Mucosa of descending colon (tissue), 3 donors: ENCODE measurements around the gene SNED1. TPM values are rescaled to one million over a fixed set of nuclear protein-coding genes. Genes with fewer than 3 reads are reported as not detected.
A peak's percentile ranks its signal among the peaks of the same experiment; 100 is the strongest.

ENCODE experiments used
- ATAC-seq: fragments of 200-7000 bp; cut with Tn5 transposase; one replicate; pipeline ENCODE4 v1.9.1; 2020; ENCODE audit warnings: mild to moderate bottlenecking, moderate library complexity
- DNase-seq, 3 donors: peaks; one replicate each; pipeline ENCODE4 v3.0.0-alpha.2; 2020
- H3K36me3 ChIP-seq: fragments of 200-600 bp; one replicate; pipeline ENCODE4 v1.8.0; 2021; ENCODE audit warnings: low read depth, mild to moderate bottlenecking
- H3K4me1 ChIP-seq: fragments of 200-600 bp; one replicate; pipeline ENCODE4 v1.8.0; 2021; ENCODE audit warnings: low read depth, mild to moderate bottlenecking
- H3K4me3 ChIP-seq: fragments of 200-600 bp; one replicate; pipeline ENCODE4 v1.8.0; 2021; ENCODE audit warnings: mild to moderate bottlenecking
- H3K9me3 ChIP-seq: fragments of 200-600 bp; one replicate; pipeline ENCODE4 v1.8.0; 2021; ENCODE audit warnings: mild to moderate bottlenecking
- CTCF ChIP-seq: fragments of 200-600 bp; IDR thresholded peaks from one replicate; pipeline ENCODE4 v1.8.0; 2022; ENCODE audit warnings: antibody characterized with exemption, mild to moderate bottlenecking
- intact Hi-C, 2 donors: fragments of 100-400 bp; cut with DNase I in 1 of 2; cut with micrococcal nuclease in 1 of 2; formaldehyde crosslinking; loops; one replicate each; pipeline versions ENCODE4 v1.11.0 to v1.11.1; 2022; cut with DNase I, micrococcal nuclease
- total RNA-seq, 3 donors: library from RNA; stranded (reverse); fragmentation: NEBNext Ultra II Directional in 2 of 3; extraction: Animal tissue kit (Norgen Biotek cat#: 25700) in 2 of 3; gene quantifications; one replicate each; pipeline versions ENCODE4 v1.2.1 to v1.2.4, GENCODE V29; 2021 to 2023
- donor health status: DM: no; HTN: no; CAD: no; lungs with moderate emphysema.
- donor health status: DM: no; HTN: no; CAD: no.
- donor health status: DM: no; HTN: yes; CAD: no.

The SNED1 gene
- total RNA-seq, 3 donors from 2014 or later, result 7.0 to 16.3 (median 14.1) TPM

- Histone ChIP-seq H3K4me3 (no peak overlapping the region), H3K9me3 (no peaks in the 10 kb centered on the region), H3K4me1 (no peaks in the 10 kb centered on the region), H3K36me3 (no peaks in the 10 kb centered on the region)
- no peak for TF ChIP-seq CTCF
- no peak for DNase-seq
- ATAC-seq, result no peak
- intact Hi-C loops, result no loop called here
These were observed 95.8 kb downstream of the SNED1 start for GRCh38 chr2:241094172-241094571.

GRCh38 chr2:241094924-241095420, 96.6 kb downstream of the SNED1 start:
- H3K9me3 ChIP-seq, result no peaks in the 10 kb centered on the region
- DNase-seq (no peak), ATAC-seq (no peak)
- TF ChIP-seq CTCF, result no peak
- H3K4me3 ChIP-seq, result no peak overlapping the region
- no peaks in the 10 kb centered on the region for H3K36me3 ChIP-seq
- H3K4me1 ChIP-seq, result no peaks in the 10 kb centered on the region
- intact Hi-C loops, result no loop called here

- intact Hi-C loops, result no loop called here
- peak; percentile 55 for ATAC-seq
- H3K4me3 ChIP-seq, result no peak overlapping the region
- TF ChIP-seq CTCF, result no peak
- DNase-seq, result no peak
- H3K9me3 ChIP-seq, result no peaks in the 10 kb centered on the region
- no peaks in the 10 kb centered on the region for H3K36me3 ChIP-seq
- H3K4me1 ChIP-seq, result peaks cover 6% of the 10 kb centered on the region
These were observed 97.3 kb downstream of the SNED1 start for GRCh38 chr2:241095594-241096290.

GRCh38 chr2:241096979-241097378, 98.6 kb downstream of the SNED1 start:
- DNase-seq (no peak), ATAC-seq (no peak)
- no peaks in the 10 kb centered on the region for H3K36me3 ChIP-seq
- TF ChIP-seq CTCF, result no peak
- intact Hi-C loops, result no loop called here
- H3K9me3 ChIP-seq, result no peaks in the 10 kb centered on the region
- H3K4me3 ChIP-seq, result no peak overlapping the region
- H3K4me1 ChIP-seq, result peaks cover 13% of the 10 kb centered on the region

GRCh38 chr2:241099246-241099645, 100.8 kb downstream of the SNED1 start:
- no peaks in the 10 kb centered on the region for H3K36me3 ChIP-seq

More at GRCh38 chr2:241099246-241099645, 100.8 kb downstream of the SNED1 start:
- TF ChIP-seq CTCF, result no peak
- H3K9me3 ChIP-seq, result no peaks in the 10 kb centered on the region
- no peak overlapping the region for H3K4me3 ChIP-seq
- DNase-seq, result no peak
- peaks cover 21% of the 10 kb centered on the region for H3K4me1 ChIP-seq
- intact Hi-C loops, result no loop called here
- no peak for ATAC-seq
